ENCODE data around the gene RPS8. TPM values are rescaled to one million over a fixed set of nuclear protein-coding genes. Genes with fewer than 3 reads are reported as not detected.
"Not testable (repeated sequence)": the region's sequence is repeated elsewhere in the genome, so short reads cannot be mapped to it uniquely, and the experiment has no call there.

RPS8 gene
- total and polyA plus RNA-seq, 2 experiments from 2014 or later, result 534 to 2,166 TPM

DNA sequence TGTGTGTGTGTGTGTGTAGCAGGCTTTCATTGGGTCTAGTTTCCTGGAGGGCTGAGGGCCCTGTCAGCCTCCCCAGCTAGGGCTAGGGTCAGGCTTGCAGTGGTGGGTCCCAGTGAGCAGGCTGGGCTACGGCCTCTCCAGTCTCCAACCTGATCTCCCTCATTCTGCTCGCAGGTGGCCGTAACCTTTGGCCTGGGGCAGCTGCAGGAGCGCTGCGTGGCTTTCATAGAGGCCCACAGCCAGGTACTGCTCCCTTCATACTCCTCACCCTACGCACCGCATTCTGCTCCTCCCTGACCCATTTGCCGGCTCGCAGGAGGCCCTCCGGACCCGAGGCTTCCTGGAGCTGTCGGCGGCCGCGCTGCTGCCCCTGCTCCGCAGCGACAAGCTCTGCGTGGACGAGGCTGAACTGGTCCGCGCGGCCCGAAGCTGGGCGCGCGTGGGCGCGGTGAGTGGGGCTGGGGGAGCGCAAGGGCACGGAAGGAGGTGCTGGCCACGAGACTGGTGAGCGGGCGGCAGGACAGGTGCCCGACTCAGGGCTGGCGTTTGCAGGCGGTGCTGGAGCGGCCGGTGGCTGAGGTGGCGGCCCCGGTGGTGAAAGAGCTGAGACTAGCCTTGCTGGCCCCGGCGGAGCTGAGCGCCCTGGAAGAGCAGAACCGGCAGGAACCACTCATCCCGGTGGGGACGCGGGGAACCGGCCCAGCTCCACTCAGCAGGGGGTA, 37.6 kb downstream of the RPS8 start:
- no peaks in the 10 kb centered on the region for H3K36me3 ChIP-seq
- H3K4me1 ChIP-seq (ENCODE audit: low read depth), result peaks cover 22% of the 10 kb centered on the region
- TF ChIP-seq, protein P1, sequence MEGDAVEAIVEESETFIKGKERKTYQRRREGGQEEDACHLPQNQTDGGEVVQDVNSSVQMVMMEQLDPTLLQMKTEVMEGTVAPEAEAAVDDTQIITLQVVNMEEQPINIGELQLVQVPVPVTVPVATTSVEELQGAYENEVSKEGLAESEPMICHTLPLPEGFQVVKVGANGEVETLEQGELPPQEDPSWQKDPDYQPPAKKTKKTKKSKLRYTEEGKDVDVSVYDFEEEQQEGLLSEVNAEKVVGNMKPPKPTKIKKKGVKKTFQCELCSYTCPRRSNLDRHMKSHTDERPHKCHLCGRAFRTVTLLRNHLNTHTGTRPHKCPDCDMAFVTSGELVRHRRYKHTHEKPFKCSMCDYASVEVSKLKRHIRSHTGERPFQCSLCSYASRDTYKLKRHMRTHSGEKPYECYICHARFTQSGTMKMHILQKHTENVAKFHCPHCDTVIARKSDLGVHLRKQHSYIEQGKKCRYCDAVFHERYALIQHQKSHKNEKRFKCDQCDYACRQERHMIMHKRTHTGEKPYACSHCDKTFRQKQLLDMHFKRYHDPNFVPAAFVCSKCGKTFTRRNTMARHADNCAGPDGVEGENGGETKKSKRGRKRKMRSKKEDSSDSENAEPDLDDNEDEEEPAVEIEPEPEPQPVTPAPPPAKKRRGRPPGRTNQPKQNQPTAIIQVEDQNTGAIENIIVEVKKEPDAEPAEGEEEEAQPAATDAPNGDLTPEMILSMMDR (IDR thresholded peaks at IDR 0.05; ENCODE audit: low read depth, low read length), result no peak
- H3K27ac ChIP-seq, result no peak overlapping the region
- H3K9me3 ChIP-seq (ENCODE audit: low read depth), result no peaks in the 10 kb centered on the region
- DNase-seq (ENCODE audit: low read depth in 1 of 2, low spot score in 1 of 2), result no peak
- H3K27me3 ChIP-seq, result no peaks in the 10 kb centered on the region
- peak overlapping the region; percentile 16 for H3K4me3 ChIP-seq

DNA sequence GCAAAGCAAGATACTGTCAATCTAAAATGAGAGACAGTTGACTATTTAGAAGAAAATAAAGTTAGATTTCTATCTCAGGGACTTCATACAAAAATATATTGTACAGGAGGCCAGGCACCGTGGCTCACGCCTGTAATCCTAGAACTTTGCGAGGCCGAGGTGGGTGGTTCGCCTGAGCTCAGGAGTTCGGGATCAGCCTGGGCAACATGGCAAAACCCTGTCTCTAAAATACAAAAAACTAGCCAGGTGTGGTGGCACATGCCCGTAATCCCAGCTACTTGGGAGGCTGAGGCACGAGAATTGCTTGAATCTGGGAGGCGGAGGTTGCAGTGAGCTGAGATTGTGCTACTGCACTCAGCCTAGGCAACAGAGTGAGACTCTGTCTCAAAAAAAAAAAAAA, 40.6 kb downstream of the RPS8 start:
- H3K4me3 ChIP-seq; H3K27me3 ChIP-seq; DNase-seq (ENCODE audit: low read depth in 1 of 2, low spot score in 1 of 2); H3K4me1 ChIP-seq (ENCODE audit: low read depth); H3K27ac ChIP-seq; H3K9me3 ChIP-seq (ENCODE audit: low read depth); H3K36me3 ChIP-seq: not testable (repeated sequence)

DNA sequence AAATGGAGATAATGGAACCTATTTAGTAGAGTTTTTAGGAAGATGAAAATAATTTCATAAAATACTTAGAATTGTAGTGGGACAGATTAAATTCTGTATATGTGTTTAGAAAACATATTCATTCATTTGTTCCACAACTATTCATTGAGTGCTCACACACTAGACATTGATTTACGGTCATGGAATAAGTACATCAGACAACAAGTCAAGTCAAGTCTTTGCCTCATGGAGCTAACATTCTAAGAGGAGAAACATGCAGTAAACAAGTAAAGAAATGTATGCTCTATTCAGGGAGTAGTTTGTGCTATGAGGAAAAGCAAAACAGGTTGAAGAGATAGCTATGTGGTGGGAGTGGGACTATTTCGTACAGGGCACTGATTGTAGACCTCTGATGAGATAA, 42.0 kb downstream of the RPS8 start:
- TF ChIP-seq, protein P1 (IDR thresholded peaks at IDR 0.05; ENCODE audit: low read depth, low read length), result no peak
- no peak overlapping the region for H3K4me3 ChIP-seq
- H3K9me3 ChIP-seq (ENCODE audit: low read depth), result no peaks in the 10 kb centered on the region
- no peaks in the 10 kb centered on the region for H3K27me3 ChIP-seq
- DNase-seq (ENCODE audit: low read depth in 1 of 2, low spot score in 1 of 2), result no peak
- H3K36me3 ChIP-seq, result no peaks in the 10 kb centered on the region
- no peak overlapping the region for H3K27ac ChIP-seq
- H3K4me1 ChIP-seq (ENCODE audit: low read depth), result peaks cover 2% of the 10 kb centered on the region

DNA sequence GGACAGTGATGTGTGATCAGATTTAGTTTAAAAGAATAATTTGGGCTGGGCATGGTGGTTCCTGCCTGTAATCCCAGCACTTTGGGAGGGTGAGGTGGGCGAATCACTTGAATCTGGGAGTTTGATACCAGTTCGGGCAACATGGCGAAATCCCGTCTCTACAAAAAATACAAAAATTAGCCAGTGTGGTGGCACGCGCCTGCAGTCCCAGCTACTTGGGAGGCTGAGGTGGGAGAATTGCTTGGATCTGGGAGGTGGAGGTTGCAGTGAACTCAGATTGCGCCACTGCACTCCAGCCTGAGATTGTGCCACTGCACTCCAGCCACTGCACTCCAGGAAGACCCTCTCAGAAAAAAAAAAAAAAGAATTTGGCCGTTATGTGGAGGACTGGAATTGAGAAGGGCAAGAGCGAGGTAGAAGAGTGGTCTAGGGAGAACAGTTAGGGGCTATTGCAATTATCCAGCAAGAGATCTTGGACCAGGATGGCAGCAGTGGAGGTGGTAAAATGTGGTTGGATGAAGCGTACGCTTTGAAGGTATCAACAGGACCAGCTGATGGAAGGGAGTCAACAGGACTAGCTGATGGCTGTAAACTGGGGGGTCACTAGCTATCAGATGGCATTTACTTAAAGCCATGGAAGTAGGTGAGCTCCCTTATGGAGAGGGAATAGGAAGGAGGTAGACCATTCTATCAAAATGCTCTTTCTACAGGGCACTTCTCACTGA, 42.6 kb downstream of the RPS8 start:
- DNase-seq (ENCODE audit: low read depth in 1 of 2, low spot score in 1 of 2), result no peak
- Histone ChIP-seq H3K9me3 (ENCODE audit: low read depth) (no peaks in the 10 kb centered on the region), H3K27ac (no peak overlapping the region), H3K27me3 (no peaks in the 10 kb centered on the region), H3K4me3 (no peak overlapping the region), H3K36me3 (no peaks in the 10 kb centered on the region), H3K4me1 (ENCODE audit: low read depth) (no peaks in the 10 kb centered on the region)
- TF ChIP-seq, protein P1 (IDR thresholded peaks at IDR 0.05; ENCODE audit: low read depth, low read length), result no peak

DNA sequence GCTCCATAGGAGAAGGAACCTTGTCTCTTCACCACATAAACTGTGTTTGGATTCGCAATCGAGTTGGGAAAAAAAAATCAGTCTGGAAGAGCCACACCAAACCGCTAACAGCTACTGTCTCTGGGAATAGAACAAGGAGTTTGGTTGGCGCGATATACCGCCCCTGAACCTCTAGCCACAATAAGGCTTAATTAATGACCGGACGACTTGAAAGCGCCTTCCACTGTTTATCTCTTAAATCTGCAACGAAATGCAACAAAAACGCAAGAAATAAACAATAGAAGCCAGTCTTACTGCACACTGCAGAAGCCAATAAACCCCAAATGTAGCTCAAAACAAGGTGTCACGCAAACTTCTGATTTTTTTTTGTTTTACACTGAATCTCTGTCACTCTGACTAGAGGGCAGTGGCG, 43.9 kb downstream of the RPS8 start:
- no peaks in the 10 kb centered on the region for H3K4me1 ChIP-seq (ENCODE audit: low read depth)
- TF ChIP-seq, protein P1 (IDR thresholded peaks at IDR 0.05; ENCODE audit: low read depth, low read length), result no peak
- peak overlapping the region; percentile 98 for H3K27ac ChIP-seq
- peak overlapping the region; percentile 20 for H3K4me3 ChIP-seq
- no peaks in the 10 kb centered on the region for H3K36me3 ChIP-seq
- no peaks in the 10 kb centered on the region for H3K27me3 ChIP-seq
- DNase-seq (ENCODE audit: low read depth in 1 of 2, low spot score in 1 of 2), result no peak
- H3K9me3 ChIP-seq (ENCODE audit: low read depth), result no peaks in the 10 kb centered on the region
